KG1 (cell line): Measurements from ENCODE around the gene CLEC16A.
"Not testable (repeated sequence)": the region's sequence is repeated elsewhere in the genome, so short reads cannot be mapped to it uniquely, and the experiment has no call there.

Experiments used
- DNase-seq: peaks from one replicate; lab custom pipeline; 2025; lab: John Stamatoyannopoulos, UW

Gene CLEC16A

GRCh38 chr16:11100239-11100750 is 155.9 kb downstream of the CLEC16A start:
- DNase-seq, result no peak

GRCh38 chr16:11101283-11101682 is 156.9 kb downstream of the CLEC16A start:
- DNase-seq, result no peak

- no peak for DNase-seq
Measured at GRCh38 chr16:11101695-11102522, 157.5 kb downstream of the CLEC16A start.

- no peak for DNase-seq
Measured at GRCh38 chr16:11102523-11102898, 158.1 kb downstream of the CLEC16A start.

- not testable (repeated sequence) for DNase-seq
Measured at GRCh38 chr16:11103301-11103700, 158.9 kb downstream of the CLEC16A start.

- no peak for DNase-seq
Measured at GRCh38 chr16:11104168-11105037, 160.0 kb downstream of the CLEC16A start.

GRCh38 chr16:11105038-11105903 is 160.9 kb downstream of the CLEC16A start:
- peak; percentile 22 for DNase-seq

- DNase-seq, result no peak
Measured at GRCh38 chr16:11106726-11107125, 162.4 kb downstream of the CLEC16A start.

GRCh38 chr16:11107780-11108465 is 163.6 kb downstream of the CLEC16A start:
- DNase-seq, result no peak

GRCh38 chr16:11108466-11108805 is 164.1 kb downstream of the CLEC16A start:
- no peak for DNase-seq

- no peak for DNase-seq
Measured at GRCh38 chr16:11109566-11109965, 165.2 kb downstream of the CLEC16A start.

- no peak for DNase-seq
Measured at GRCh38 chr16:11111150-11111549, 166.8 kb downstream of the CLEC16A start.

- no peak for DNase-seq
Measured at GRCh38 chr16:11111856-11112634, 167.7 kb downstream of the CLEC16A start.

GRCh38 chr16:11112723-11113348 is 168.5 kb downstream of the CLEC16A start:
- no peak for DNase-seq

- DNase-seq, result no peak
Measured at GRCh38 chr16:11114366-11115164, 170.2 kb downstream of the CLEC16A start.

- no peak for DNase-seq
Measured at GRCh38 chr16:11117576-11118211, 173.3 kb downstream of the CLEC16A start.

- DNase-seq, result no peak
Measured at GRCh38 chr16:11118479-11118878, 174.1 kb downstream of the CLEC16A start.

GRCh38 chr16:11121083-11121608 is 176.8 kb downstream of the CLEC16A start:
- DNase-seq, result no peak
